Uterus (tissue), 2 donors: ENCODE measurements around the gene PPID.

Experiments
- CTCF ChIP-seq, 4 experiments: fragments of 200-600 bp in 2 of 4; fragments of 450-650 bp in 2 of 4; sonication (generic) in 2 of 4; IDR thresholded peaks; one replicate each; pipeline ENCODE4 v1.5.1; 2016 to 2019; ENCODE audit warnings: antibody characterized with exemption in 4 of 4, mild to moderate bottlenecking in 2 of 4, moderate library complexity in 1 of 4
- POLR2A ChIP-seq, 2 donors: fragments of 450-650 bp; IDR thresholded peaks; one replicate each; pipeline ENCODE4 v1.6.1; 2016; ENCODE audit warnings: antibody characterized with exemption in 2 of 2, mild to moderate bottlenecking in 1 of 2, moderate library complexity in 1 of 2

- TF ChIP-seq CTCF (IDR thresholded peaks at IDR 0.05): peak; percentile 82 to 94 (median 82)
- no peak for TF ChIP-seq POLR2A (IDR thresholded peaks at IDR 0.05)
These were observed 6.7 kb upstream of the PPID start for GRCh38 chr4:158729716-158730559.
